Muscle layer of colon (tissue), 2 donors: ENCODE measurements around the gene TMC6.

Experiments
- H3K27ac ChIP-seq: one replicate; pipeline ENCODE4 v1.7.0; 2013; ENCODE audit warnings: low read depth, mild to moderate bottlenecking, low read length, moderate library complexity
- H3K27me3 ChIP-seq, 2 donors: one replicate each; pipeline ENCODE4 v1.7.0; 2013; ENCODE audit warnings: low read length in 2 of 2, mild to moderate bottlenecking in 2 of 2; ENCODE audit not compliant: insufficient read depth in 2 of 2, control insufficient read depth in 1 of 2
- H3K36me3 ChIP-seq: one replicate; pipeline ENCODE4 v1.7.0; 2013; ENCODE audit warnings: mild to moderate bottlenecking, low read length; ENCODE audit not compliant: insufficient read depth
- H3K4me1 ChIP-seq: one replicate; pipeline ENCODE4 v1.7.0; 2013; ENCODE audit warnings: mild to moderate bottlenecking, low read length; ENCODE audit not compliant: insufficient read depth
- H3K4me3 ChIP-seq, 2 donors: one replicate each; pipeline ENCODE4 v1.7.0; 2013; ENCODE audit warnings: low read length in 2 of 2, low read depth in 1 of 2, mild to moderate bottlenecking in 1 of 2, moderate library complexity in 1 of 2
- H3K9ac ChIP-seq: one replicate; pipeline ENCODE4 v1.7.0; 2013; ENCODE audit warnings: low read length
- H3K9me3 ChIP-seq: one replicate; pipeline ENCODE4 v1.7.0; 2013; ENCODE audit warnings: mild to moderate bottlenecking, low read length
- donor health status: abdominal sarcoma.
- donor health status: Adenocarcinoma of cecum.

The TMC6 gene

DNA sequence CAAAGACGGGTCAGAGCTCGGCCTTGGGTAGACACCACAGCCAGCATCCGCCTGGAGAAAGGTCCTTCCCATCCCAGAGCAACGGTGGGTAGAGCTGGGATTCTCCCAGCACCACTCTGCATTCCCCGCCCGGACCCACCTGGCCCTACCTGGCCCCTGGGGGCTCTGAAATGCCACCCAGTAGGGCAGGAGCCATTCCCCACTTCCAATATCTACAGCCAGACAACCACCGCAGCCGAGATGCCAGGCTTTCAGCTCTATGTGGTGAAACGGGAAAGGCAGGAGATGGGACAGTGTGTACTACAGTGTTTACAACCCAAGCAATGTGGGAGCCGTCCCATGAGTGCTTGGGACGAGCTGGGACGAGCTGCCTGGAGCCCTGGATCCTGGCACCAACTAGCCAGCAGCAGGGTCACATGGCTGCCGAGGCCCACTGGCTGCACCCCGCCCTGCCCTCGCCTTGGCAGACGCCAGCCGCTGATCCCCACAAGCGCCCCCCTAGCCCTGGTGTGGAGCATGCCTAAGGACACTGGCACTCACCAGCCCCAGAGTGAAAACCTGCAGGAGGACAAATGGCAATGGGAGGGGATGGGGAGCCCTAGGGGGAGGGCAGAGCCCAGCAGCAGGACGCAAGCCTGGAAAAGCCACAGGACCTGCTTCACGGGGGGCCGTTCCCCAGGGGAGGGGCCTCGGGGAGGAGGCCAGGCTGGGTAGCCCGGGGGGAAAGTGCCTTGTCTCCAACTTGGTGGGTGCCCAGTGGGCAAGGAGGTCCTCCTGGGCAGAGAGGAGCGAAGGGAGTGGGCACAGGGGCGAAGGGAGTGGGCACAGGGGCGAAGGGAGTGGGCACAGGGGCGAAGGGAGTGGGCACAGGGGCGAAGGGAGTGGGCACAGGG is 13.5 kb downstream of the TMC6 start:
- Histone ChIP-seq H3K9ac (no peak overlapping the region), H3K27ac (no peak overlapping the region), H3K36me3 (no peaks in the 10 kb centered on the region), H3K4me3 (no peak overlapping the region), H3K27me3 (peaks cover 0 to 6% of the 10 kb centered on the region in 2 donors), H3K4me1 (peaks cover 4% of the 10 kb centered on the region), H3K9me3 (no peaks in the 10 kb centered on the region)

DNA sequence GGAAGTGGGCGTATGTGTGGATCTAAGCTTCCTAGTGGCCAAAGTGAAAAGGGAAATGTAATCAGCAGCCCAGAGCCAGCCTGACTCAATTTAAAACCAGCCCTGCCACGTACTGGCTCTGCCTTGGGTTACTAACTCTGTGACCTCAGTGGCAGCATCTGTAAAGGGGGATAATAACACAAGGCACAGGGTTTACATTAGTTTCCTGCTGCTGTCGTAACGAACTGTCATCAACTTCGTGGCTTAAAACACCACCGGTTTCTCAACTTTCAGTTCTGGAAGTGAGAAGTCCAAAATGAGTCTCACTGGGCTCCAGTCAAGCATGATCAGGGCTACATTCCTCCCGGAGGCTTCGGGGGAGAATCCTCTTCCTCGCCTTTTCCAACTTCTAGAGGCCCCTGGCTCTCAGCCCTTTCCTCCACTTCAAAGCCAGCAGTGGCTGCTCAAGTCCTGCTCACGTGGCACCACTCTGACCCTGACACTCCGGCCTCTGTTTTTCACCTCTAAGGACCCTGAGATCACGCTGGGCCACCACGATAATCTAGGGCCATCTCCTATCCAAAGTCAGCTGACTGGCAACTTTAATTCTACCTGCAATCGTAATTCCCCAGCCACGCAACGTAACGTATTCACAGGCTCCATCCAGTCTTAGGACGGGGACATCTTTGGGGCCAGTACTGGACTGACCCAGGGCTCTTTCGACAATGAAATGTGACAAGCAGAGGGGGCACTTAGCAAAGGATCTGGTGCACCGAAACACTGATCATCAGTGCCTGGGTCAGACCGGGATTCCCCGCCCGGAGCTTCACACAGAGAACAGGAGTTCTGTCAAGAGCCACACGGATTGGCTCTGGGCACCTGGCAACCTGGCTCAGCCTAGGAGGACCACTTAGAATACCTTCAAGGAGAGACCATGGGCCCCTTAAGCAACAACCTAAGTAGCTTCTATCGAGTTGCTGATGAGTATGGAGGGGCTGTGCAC is 14.5 kb downstream of the TMC6 start:
- no peak overlapping the region for H3K9ac ChIP-seq

DNA sequence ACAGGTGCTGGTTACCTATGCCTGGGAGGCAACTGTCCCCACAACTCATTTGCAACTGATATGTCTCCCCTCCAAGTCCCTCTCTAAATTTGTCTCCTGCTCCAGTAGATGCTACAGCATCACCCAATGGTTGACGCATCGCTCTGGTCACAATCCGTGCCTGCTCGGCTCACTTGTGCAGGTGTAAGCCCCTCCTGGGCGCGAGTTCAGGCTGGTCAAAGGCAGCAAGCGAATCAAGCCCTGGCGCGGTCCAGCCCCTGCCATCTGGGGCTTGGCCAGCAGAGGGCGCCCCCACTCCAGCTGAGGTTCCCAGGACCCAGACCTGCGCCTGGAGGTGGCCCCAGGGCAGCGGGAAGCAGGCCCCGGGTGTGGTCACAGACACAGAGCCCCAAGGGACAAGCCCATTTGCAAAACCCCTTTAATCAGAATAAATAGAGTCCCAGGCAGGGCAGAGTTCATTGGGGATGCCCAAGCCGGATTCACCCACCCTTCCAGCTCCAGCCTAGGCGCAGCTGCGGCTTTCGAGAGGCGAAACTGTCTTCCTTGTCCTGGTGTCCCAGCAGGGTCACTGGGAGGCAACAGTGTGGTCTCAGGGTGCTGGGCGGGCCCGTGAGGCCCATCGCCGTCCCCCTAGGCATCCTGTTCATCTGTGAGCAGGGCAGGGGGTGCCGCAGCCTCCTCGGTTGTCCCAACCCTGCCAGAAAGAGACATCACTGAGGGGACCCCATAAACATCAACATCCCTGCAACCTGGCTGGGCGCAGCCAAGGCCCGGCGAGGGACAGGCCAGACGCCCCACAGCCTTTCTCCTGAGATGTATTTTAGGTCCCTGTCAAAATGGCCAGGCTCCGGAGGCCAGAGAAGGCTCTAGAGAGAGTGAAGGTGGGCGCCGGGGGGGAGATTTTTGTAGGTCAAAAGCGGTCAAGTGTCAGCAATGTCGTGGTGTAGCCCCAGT is 15.8 kb downstream of the TMC6 start:
- Histone ChIP-seq H3K4me1 (peaks cover 4% of the 10 kb centered on the region), H3K4me3 (no peak overlapping the region), H3K27ac (no peak overlapping the region), H3K9me3 (no peaks in the 10 kb centered on the region), H3K36me3 (no peaks in the 10 kb centered on the region), H3K9ac (no peak overlapping the region), H3K27me3 (peaks cover 0 to 6% of the 10 kb centered on the region in 2 donors)

More for the DNA sequence above, 14.5 kb downstream of the TMC6 start:
- Histone ChIP-seq H3K27me3 (peaks cover 0 to 6% of the 10 kb centered on the region in 2 donors), H3K4me1 (peaks cover 4% of the 10 kb centered on the region), H3K9me3 (no peaks in the 10 kb centered on the region), H3K27ac (no peak overlapping the region), H3K4me3 (no peak overlapping the region), H3K36me3 (no peaks in the 10 kb centered on the region)

DNA sequence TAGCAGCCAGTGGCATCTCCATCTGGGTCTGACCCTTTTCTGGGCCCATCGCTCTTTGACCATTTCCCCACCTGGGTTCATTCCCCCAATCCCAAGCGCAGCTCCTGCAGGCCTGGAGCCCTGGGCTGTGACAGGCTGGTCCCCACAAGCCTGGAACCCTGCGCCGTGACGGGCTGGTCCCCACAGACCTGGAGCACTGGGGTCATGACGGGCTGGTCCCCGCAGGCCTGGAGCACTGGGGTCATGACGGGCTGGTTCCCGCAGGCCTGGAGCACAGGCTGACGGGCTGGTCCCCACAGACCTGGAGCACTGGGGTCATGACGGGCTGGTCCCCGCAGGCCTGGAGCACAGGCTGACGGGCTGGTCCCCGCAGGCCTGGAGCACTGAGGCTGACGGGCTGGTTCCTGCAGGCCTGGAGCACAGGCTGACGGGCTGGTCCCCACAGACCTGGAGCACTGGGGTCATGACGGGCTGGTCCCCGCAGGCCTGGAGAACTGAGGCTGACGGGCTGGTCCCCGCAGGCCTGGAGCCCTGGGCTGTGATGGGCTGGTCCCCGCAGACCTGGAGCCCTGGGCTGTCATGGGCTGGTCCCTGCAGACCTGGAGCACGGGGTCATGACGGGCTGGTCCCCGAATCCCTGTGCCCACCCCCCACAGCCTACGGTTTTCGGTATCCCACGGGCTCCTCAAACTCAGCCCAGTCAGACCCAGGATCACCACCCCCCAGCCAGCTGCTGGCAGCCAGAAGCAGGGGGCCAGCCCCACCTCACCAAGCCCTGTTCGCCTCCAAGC is 16.6 kb downstream of the TMC6 start:
- Histone ChIP-seq H3K36me3 (no peaks in the 10 kb centered on the region), H3K4me3 (no peak overlapping the region), H3K4me1 (peaks cover 4% of the 10 kb centered on the region), H3K27me3 (no peaks in the 10 kb centered on the region), H3K27ac (no peak overlapping the region), H3K9me3 (no peaks in the 10 kb centered on the region), H3K9ac (no peak overlapping the region)

DNA sequence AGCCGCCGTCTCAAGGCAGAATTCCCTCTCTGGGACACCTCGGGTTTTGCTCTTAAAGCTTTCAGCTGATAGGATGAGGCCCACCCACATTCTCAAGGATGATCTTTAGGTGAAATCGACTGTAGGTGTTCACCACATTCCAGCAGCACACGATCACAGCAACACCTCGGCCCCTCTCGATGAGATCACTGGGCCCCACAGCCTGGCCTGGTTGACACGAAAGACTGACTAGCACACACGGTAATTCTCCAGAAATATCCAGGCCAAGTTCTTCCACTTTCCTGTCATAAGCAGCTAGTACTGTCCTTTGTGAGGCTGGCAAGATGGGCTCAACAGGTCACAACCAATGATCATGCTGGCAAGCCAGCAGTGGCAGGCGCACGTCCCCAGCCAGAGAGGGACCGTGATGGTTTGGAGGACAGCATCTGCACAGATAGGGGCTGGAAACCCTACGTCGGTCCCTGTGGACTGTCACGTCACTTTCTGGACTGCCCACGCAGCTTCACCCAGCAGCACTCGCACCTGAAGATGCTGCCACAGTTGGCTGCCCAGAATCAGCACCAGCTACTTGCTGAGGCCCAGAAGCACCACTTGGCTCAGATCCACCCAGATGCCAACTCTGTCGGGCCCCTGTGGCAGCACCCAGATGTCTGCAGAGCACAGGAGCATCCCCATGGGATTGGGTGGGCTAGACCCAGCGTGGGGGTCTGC is 17.4 kb downstream of the TMC6 start:
- peaks cover 4% of the 10 kb centered on the region for H3K4me1 ChIP-seq
- H3K9ac ChIP-seq: no peak overlapping the region
- no peaks in the 10 kb centered on the region for H3K9me3 ChIP-seq
- no peaks in the 10 kb centered on the region for H3K36me3 ChIP-seq
- H3K27ac ChIP-seq: no peak overlapping the region
- H3K4me3 ChIP-seq: no peak overlapping the region
- no peaks in the 10 kb centered on the region for H3K27me3 ChIP-seq

DNA sequence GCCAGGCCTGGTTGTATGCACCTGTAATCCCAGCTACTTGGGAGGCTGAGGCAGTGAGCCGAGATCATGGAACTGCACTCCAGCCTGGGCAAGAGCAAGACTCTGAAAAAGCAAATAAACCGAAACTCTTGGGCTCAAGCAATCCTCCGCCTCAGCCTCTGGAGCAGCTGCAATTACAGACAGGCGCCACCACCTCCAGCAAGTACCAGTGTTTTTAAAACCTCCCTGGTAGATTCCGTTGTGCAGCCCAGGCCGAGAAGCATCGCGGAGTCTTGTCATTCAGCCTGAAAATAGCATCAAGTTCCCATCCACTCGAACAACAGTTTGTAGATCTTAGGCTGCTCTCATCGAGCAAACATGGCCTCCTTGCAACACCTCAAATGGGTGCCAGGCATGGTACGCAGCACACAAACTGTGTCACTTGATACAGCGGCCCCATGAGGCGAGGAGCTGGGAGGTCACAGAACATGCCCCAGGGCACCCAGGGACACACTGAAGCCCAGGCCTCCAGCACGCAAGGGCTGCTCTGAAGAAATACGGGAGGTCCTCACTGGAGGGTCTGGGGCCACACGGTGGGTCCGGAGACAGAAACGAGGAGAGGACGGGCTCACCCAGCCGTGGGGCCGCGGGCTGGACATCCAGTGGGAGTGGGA is 18.1 kb downstream of the TMC6 start:
- H3K4me1 ChIP-seq: peaks cover 4% of the 10 kb centered on the region
- no peak overlapping the region for H3K9ac ChIP-seq
- H3K36me3 ChIP-seq: no peaks in the 10 kb centered on the region
- H3K27me3 ChIP-seq: no peaks in the 10 kb centered on the region
- H3K27ac ChIP-seq: no peak overlapping the region
- H3K4me3 ChIP-seq: no peak overlapping the region
- no peaks in the 10 kb centered on the region for H3K9me3 ChIP-seq

DNA sequence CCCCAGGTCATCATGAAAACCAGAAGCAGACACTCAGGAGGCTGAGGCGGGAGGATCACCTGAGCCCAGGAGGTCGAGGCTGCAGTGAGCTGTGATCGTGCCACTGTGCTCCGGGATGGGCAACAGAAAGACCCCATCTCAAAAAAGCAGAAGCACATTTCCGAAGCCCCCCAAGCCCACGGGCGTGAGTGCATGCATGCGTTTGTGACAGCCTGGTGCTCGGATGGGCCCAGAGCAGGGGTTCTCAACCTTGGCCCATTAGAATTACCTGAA is 19.1 kb downstream of the TMC6 start:
- Histone ChIP-seq H3K4me3 (no peak overlapping the region), H3K9ac (no peak overlapping the region), H3K4me1 (peaks cover 4% of the 10 kb centered on the region), H3K27me3 (no peaks in the 10 kb centered on the region), H3K36me3 (no peaks in the 10 kb centered on the region), H3K27ac (no peak overlapping the region), H3K9me3 (no peaks in the 10 kb centered on the region)

DNA sequence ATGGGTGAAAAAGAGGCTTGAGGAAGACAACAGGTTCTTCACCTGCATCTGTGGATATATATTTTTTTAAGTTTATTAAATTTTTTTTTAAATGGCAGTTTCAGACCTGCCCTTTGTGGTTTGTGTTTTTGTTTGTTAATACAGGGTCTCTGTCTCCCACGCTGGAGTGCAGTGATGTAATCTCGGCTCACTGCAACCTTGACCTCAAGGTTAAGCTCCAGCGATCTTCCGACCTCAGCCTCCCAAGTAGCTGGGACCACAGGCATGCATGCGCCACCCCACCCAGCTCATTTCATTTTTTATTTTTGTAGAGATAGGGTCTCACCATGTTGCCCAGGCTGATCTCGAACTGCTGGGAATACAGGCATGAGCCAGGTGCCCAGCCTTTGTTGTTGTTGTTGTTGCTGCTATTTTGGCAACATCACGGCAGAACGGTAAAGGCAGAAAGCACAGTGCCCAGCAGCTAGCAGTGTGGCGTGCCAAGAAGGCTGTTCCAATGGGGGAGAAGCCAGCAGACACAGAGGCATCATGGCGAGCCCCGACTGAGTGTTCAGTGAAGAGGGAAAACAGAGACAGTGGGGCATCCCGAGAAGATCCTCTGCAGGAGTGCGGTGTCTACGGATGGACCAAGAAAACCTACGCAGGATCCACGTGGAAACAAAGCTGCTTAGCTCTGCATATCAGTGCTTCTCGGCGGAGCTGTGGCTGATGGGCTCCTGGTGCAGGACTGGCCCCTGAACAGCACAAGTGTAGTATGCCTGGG is 19.6 kb downstream of the TMC6 start:
- peaks cover 4% of the 10 kb centered on the region for H3K4me1 ChIP-seq
- no peak overlapping the region for H3K4me3 ChIP-seq
- H3K27ac ChIP-seq: no peak overlapping the region
- H3K36me3 ChIP-seq: peaks cover 5% of the 10 kb centered on the region
- no peaks in the 10 kb centered on the region for H3K27me3 ChIP-seq
- no peak overlapping the region for H3K9ac ChIP-seq
- no peaks in the 10 kb centered on the region for H3K9me3 ChIP-seq

DNA sequence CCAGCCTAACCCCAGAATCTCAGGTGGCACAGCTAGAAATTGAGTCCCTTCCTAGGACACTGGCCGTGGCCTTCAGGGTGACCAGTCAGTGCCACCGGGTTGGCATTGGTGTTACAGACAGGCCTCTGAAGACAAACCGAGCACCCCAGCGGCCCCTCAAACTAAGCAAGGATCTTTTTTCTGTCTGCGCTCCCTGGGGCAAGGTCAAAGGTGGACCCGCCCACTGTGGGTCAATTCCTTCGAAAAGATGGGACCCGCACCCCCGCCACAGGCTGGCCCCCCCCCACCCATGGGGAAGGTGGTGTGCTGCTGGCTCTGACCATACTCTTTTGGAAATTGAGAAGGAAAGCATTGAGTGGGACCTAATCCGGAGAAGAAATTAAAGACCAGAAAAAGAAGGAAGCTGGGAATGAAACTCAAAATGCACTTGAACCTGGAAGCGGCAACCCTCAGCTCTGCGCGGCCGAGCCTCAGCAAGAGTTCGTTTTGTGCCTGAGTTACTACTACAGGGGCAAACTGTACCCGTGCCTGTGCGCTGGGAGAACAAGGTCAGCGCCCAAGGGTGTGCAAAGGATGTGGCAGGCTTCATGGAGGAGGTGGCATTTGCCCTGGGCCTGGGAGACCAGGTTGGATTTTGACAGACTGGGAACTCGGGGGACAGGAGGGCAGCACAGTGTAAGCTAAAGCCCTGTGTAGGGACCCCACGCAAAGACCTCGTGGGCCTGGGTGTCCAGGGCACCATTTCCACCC is 20.4 kb downstream of the TMC6 start:
- H3K36me3 ChIP-seq: peaks cover 13% of the 10 kb centered on the region
- no peak overlapping the region for H3K9ac ChIP-seq
- H3K4me3 ChIP-seq: no peak overlapping the region
- no peak overlapping the region for H3K27ac ChIP-seq
- no peaks in the 10 kb centered on the region for H3K9me3 ChIP-seq
- H3K4me1 ChIP-seq: peaks cover 8% of the 10 kb centered on the region
- no peaks in the 10 kb centered on the region for H3K27me3 ChIP-seq
